H1 (cell line): Measurements from ENCODE around the gene AP1S1. TPM values are rescaled to one million over a fixed set of nuclear protein-coding genes. Genes with fewer than 3 reads are reported as not detected.

Source experiments
- ATF3 ChIP-seq: IDR thresholded peaks from 2 replicates; pipeline ENCODE4 v1.6.1; 2011; ENCODE audit warnings: low read depth, mild to moderate bottlenecking, low read length; ENCODE audit not compliant: insufficient read depth
- CHD7 ChIP-seq: fragments of 300-600 bp; sonication (generic); IDR thresholded peaks from 2 replicates; pipeline ENCODE4 v1.7.1; 2012; ENCODE audit warnings: low read length, moderate library complexity, mild to moderate bottlenecking, inconsistent platforms; ENCODE audit not compliant: insufficient replicate concordance
- NANOG ChIP-seq: IDR thresholded peaks from 2 replicates; pipeline ENCODE4 v1.6.1; 2011; ENCODE audit warnings: low read length, low read depth, mild to moderate bottlenecking, inconsistent platforms; ENCODE audit not compliant: insufficient read depth, poor library complexity, severe bottlenecking
- SIN3A ChIP-seq, 2 experiments: IDR thresholded peaks in 1 of 2; conservative IDR thresholded peaks in 1 of 2; 2 replicates each; pipeline ENCODE4 v1.6.1; 2011 to 2012; ENCODE audit warnings: low read length in 2 of 2, improper control_type of control experiment in 1 of 2, low read depth in 1 of 2, mild to moderate bottlenecking in 1 of 2
- SP1 ChIP-seq: IDR thresholded peaks from 2 replicates; pipeline ENCODE4 v1.6.1; 2011; ENCODE audit warnings: low read depth, low read length
- SP4 ChIP-seq: IDR thresholded peaks from 2 replicates; pipeline ENCODE4 v1.6.1; 2012; ENCODE audit warnings: low read length, inconsistent platforms
- TBP ChIP-seq: IDR thresholded peaks from 2 replicates; pipeline ENCODE4 v1.6.1; 2011; ENCODE audit warnings: low read depth, low read length, improper control_type of control experiment
- polyA plus RNA-seq, 7 experiments: library from polyadenylated mRNA; depleted of rRNA in 3 of 7; stranded (reverse) in 5 of 7; unstranded in 2 of 7; fragments of >200 nt in 5 of 7; fragments of 200-250 nt in 2 of 7; gene quantifications; 1 replicate in 5 of 7; 2 replicates in 1 of 7; 4 replicates in 1 of 7; pipeline versions ENCODE4 v1.2.1 to v1.2.3, GENCODE V29; 2011 to 2013; ENCODE audit warnings: missing spikeins in 2 of 7, mixed read lengths in 2 of 7
- total RNA-seq: library from RNA; stranded (reverse); fragmentation: NEBNext Ultra II Directional; extraction: Animal tissue kit (Norgen Biotek cat#: 25700); gene quantifications from 2 replicates; pipeline ENCODE4 v1.2.1, GENCODE V29; 2021

AP1S1 gene
- total and polyA plus RNA-seq, 2 of the 8 experiments (the other 6 are each of a cell fraction or from before 2014, with no cell fraction given), result 56.1 to 59.3 TPM

GRCh38 chr7:101169838-101170551, 15.7 kb downstream of the AP1S1 start (continued):
- TF ChIP-seq CHD7, result no peak
- no peak for TF ChIP-seq TBP
- TF ChIP-seq SIN3A (conservative IDR thresholded peaks at IDR 0.05 in 1 of 2, IDR thresholded peaks at IDR 0.05 in 1 of 2; ENCODE audit: low read depth in 1 of 2, low read length in 2 of 2), result 0 out of 4 replicates have a peak, but pooled peaks of 1 of the 2 experiments have one; percentile 54
- TF ChIP-seq SP4, result no peak
- TF ChIP-seq ATF3, result no peak
- no peak for TF ChIP-seq NANOG
- TF ChIP-seq SP1, result no peak
